CD4-positive, alpha-beta memory T cell (primary cell): ENCODE results near the gene MEF2D. TPM values are rescaled to one million over a fixed set of nuclear protein-coding genes. Genes with fewer than 3 reads are reported as not detected.

Experiments used
- CTCF ChIA-PET: fragments of 350-600 bp; sonication (Branson Sonifier 250); formaldehyde crosslinking; loops from one replicate; lab custom pipeline; 2021; ENCODE audit warnings: inconsistent platforms; ENCODE audit not compliant: partially characterized antibody; lab: Charles Lee
- POLR2A ChIA-PET: fragments of 350-600 bp; sonication (Branson Sonifier 250); formaldehyde crosslinking; loops from one replicate; lab custom pipeline; 2021; ENCODE audit not compliant: partially characterized antibody; lab: Charles Lee
- DNase-seq, 5 donors: peaks; one replicate each; pipeline versions ENCODE4 v3.0.0 to v3.0.0-alpha.2; 2020 to 2022; ENCODE audit warnings: mixed read lengths in 1 of 5
- H3K27ac ChIP-seq: one replicate; pipeline ENCODE4 v1.7.0; 2013; ENCODE audit warnings: low read depth, low read length
- H3K27me3 ChIP-seq: 2 replicates; pipeline ENCODE4 v1.7.0; 2013; ENCODE audit warnings: mild to moderate bottlenecking, low read length, moderate library complexity; ENCODE audit not compliant: insufficient read depth
- H3K36me3 ChIP-seq: 2 replicates; pipeline ENCODE4 v1.7.0; 2013; ENCODE audit warnings: mild to moderate bottlenecking, low read length, moderate library complexity; ENCODE audit not compliant: insufficient read depth
- H3K4me1 ChIP-seq: 2 replicates; pipeline ENCODE4 v1.7.0; 2013; ENCODE audit warnings: mild to moderate bottlenecking, low read length, moderate library complexity; ENCODE audit not compliant: insufficient read depth
- H3K4me3 ChIP-seq, 2 donors: one replicate each; pipeline ENCODE4 v1.7.0; 2013; ENCODE audit warnings: low read length in 2 of 2, mild to moderate bottlenecking in 1 of 2
- H3K9me3 ChIP-seq, 2 donors: one replicate each; pipeline ENCODE4 v1.7.0; 2013; ENCODE audit warnings: low read length in 2 of 2, control low read depth in 1 of 2; ENCODE audit not compliant: control insufficient read depth in 1 of 2
- H3K27ac Mint-ChIP-seq, 7 donors: one replicate each; pipeline ENCODE4 v1.8.0; 2020 to 2021; ENCODE audit warnings: mixed read lengths in 7 of 7, mild to moderate bottlenecking in 6 of 7, inconsistent platforms in 3 of 7, moderate library complexity in 3 of 7
- H3K27me3 Mint-ChIP-seq, 2 donors: one replicate each; pipeline ENCODE4 v1.8.0; 2020 to 2021; ENCODE audit warnings: mixed read lengths in 2 of 2
- H3K36me3 Mint-ChIP-seq, 2 donors: one replicate each; pipeline ENCODE4 v1.8.0; 2020 to 2021; ENCODE audit warnings: mixed read lengths in 2 of 2, inconsistent platforms in 1 of 2, mild to moderate bottlenecking in 1 of 2
- H3K4me1 Mint-ChIP-seq, 4 donors: one replicate each; pipeline ENCODE4 v1.8.0; 2020 to 2021; ENCODE audit warnings: mixed read lengths in 4 of 4, mild to moderate bottlenecking in 1 of 4
- H3K4me3 Mint-ChIP-seq, 8 donors: one replicate each; pipeline ENCODE4 v1.8.0; 2020 to 2021; ENCODE audit warnings: mixed read lengths in 8 of 8, mild to moderate bottlenecking in 7 of 8, moderate library complexity in 6 of 8, inconsistent platforms in 3 of 8
- H3K9me3 Mint-ChIP-seq, 8 donors: one replicate each; pipeline ENCODE4 v1.8.0; 2020 to 2021; ENCODE audit warnings: mixed read lengths in 8 of 8, mild to moderate bottlenecking in 5 of 8, inconsistent platforms in 3 of 8, moderate library complexity in 1 of 8
- intact Hi-C: fragments of 100-400 bp; cut with micrococcal nuclease; formaldehyde crosslinking; loops from one replicate; pipeline ENCODE4 v1.15.1; 2023
- polyA plus RNA-seq, 2 donors: library from polyadenylated mRNA; unstranded; fragments of 300-500 nt; fragmentation: Illumina TruSeq; gene quantifications; one replicate each; pipeline ENCODE4 v1.2.3, GENCODE V29; 2021
- total RNA-seq, 2 experiments: library from RNA; stranded (reverse); gene quantifications; one replicate each; pipeline ENCODE4 v1.2.3, GENCODE V29; 2021

The MEF2D gene
- total and polyA plus RNA-seq, 4 experiments from 2014 or later, result 4.2 to 69.6 (median 39.4) TPM

- CTCF ChIA-PET, result interaction anchor here (0.6 kb wide), 1 partner anchor 816 kb away, joined by 3 read pairs; no protein-coding TSS in a partner anchor
- H3K27ac ChIP-seq, result no peak overlapping the region
- no peaks in the 10 kb centered on the region for H3K27me3 ChIP-seq
- Mint-ChIP-seq H3K27me3 (no peaks in the 10 kb centered on the region), H3K27ac (peak overlapping the region in 2 of 7 donors; percentile 18 to 53), H3K9me3 (no peaks in the 10 kb centered on the region), H3K4me1 (peaks cover 0 to 3% (median 0%) of the 10 kb centered on the region in 4 donors), H3K4me3 (no peak overlapping the region), H3K36me3 (no peaks in the 10 kb centered on the region)
- POLR2A ChIA-PET, result interaction anchor here (0.7 kb wide), 1 partner anchor 44 kb away, joined by 3 read pairs; no protein-coding TSS in a partner anchor
- DNase-seq, result no peak
- H3K4me3 ChIP-seq, result no peak overlapping the region
- intact Hi-C loops, result no loop called here
- no peaks in the 10 kb centered on the region for H3K36me3 ChIP-seq
- H3K9me3 ChIP-seq, result no peaks in the 10 kb centered on the region
- no peaks in the 10 kb centered on the region for H3K4me1 ChIP-seq
Observed at GRCh38 chr1:156544592-156545102, 44.1 kb upstream of the MEF2D start.

GRCh38 chr1:156543066-156543465, 42.5 kb upstream of the MEF2D start:
- intact Hi-C loops, result no loop called here
- Mint-ChIP-seq H3K36me3 (no peaks in the 10 kb centered on the region), H3K27me3 (no peaks in the 10 kb centered on the region), H3K27ac (peak overlapping the region in 3 of 7 donors; percentile 4 to 74 (median 50)), H3K4me1 (peaks cover 0 to 3% (median 0%) of the 10 kb centered on the region in 4 donors), H3K9me3 (no peaks in the 10 kb centered on the region), H3K4me3 (no peak overlapping the region)
- POLR2A ChIA-PET, result no interaction called here
- Histone ChIP-seq H3K27me3 (no peaks in the 10 kb centered on the region), H3K4me3 (no peak overlapping the region), H3K27ac (no peak overlapping the region), H3K4me1 (no peaks in the 10 kb centered on the region), H3K36me3 (no peaks in the 10 kb centered on the region), H3K9me3 (no peaks in the 10 kb centered on the region)
- DNase-seq, result no peak
- CTCF ChIA-PET, result interaction anchor here (2.0 kb wide), 1 partner anchor 157 kb away, joined by 5 read pairs; no protein-coding TSS in a partner anchor

- no peaks in the 10 kb centered on the region for H3K36me3 ChIP-seq
- no peak for DNase-seq
Observed at GRCh38 chr1:156540955-156541354, 40.4 kb upstream of the MEF2D start.

GRCh38 chr1:156539818-156540355, 39.3 kb upstream of the MEF2D start:
- Histone ChIP-seq H3K4me1 (no peaks in the 10 kb centered on the region), H3K9me3 (no peaks in the 10 kb centered on the region), H3K27ac (no peak overlapping the region), H3K4me3 (no peak overlapping the region), H3K36me3 (no peaks in the 10 kb centered on the region), H3K27me3 (no peaks in the 10 kb centered on the region)
- CTCF ChIA-PET, result no interaction called here
- no peaks in the 10 kb centered on the region for H3K4me1 Mint-ChIP-seq
- POLR2A ChIA-PET, result no interaction called here
- intact Hi-C loops, result no loop called here
- H3K27me3 Mint-ChIP-seq, result no peaks in the 10 kb centered on the region
- peak overlapping the region in 1 of 7 donors; percentile 10 for H3K27ac Mint-ChIP-seq
- no peak overlapping the region for H3K4me3 Mint-ChIP-seq
- H3K36me3 Mint-ChIP-seq, result no peaks in the 10 kb centered on the region
- DNase-seq, result no peak
- no peaks in the 10 kb centered on the region for H3K9me3 Mint-ChIP-seq

More at GRCh38 chr1:156540955-156541354, 40.4 kb upstream of the MEF2D start:
- POLR2A ChIA-PET, result interaction anchor here (0.8 kb wide), 1 partner anchor 16 kb away, joined by 4 read pairs; no protein-coding TSS in a partner anchor
- H3K27me3 ChIP-seq, result no peaks in the 10 kb centered on the region
- Mint-ChIP-seq H3K27me3 (no peaks in the 10 kb centered on the region), H3K36me3 (no peaks in the 10 kb centered on the region), H3K27ac (no peak overlapping the region), H3K9me3 (no peaks in the 10 kb centered on the region), H3K4me3 (no peak overlapping the region), H3K4me1 (peaks cover 0 to 3% (median 0%) of the 10 kb centered on the region in 4 donors)
- CTCF ChIA-PET, result no interaction called here
- no peak overlapping the region for H3K27ac ChIP-seq
- H3K4me1 ChIP-seq, result no peaks in the 10 kb centered on the region
- no peak overlapping the region for H3K4me3 ChIP-seq
- intact Hi-C loops, result no loop called here
- no peaks in the 10 kb centered on the region for H3K9me3 ChIP-seq

- Mint-ChIP-seq H3K27me3 (no peaks in the 10 kb centered on the region), H3K27ac (peak overlapping the region in 3 of 7 donors; percentile 7 to 38 (median 11)), H3K4me3 (no peak overlapping the region), H3K36me3 (no peaks in the 10 kb centered on the region), H3K4me1 (no peaks in the 10 kb centered on the region), H3K9me3 (no peaks in the 10 kb centered on the region)
- H3K4me1 ChIP-seq, result no peaks in the 10 kb centered on the region
- POLR2A ChIA-PET, result interaction anchor here (0.6 kb wide), 1 partner anchor 163 kb away, joined by 4 read pairs; no protein-coding TSS in a partner anchor
- H3K27me3 ChIP-seq, result no peaks in the 10 kb centered on the region
- no peaks in the 10 kb centered on the region for H3K9me3 ChIP-seq
- no peak overlapping the region for H3K4me3 ChIP-seq
- no peak for DNase-seq
- CTCF ChIA-PET, result no interaction called here
- intact Hi-C loops, result no loop called here
- H3K27ac ChIP-seq, result no peak overlapping the region
- H3K36me3 ChIP-seq, result no peaks in the 10 kb centered on the region
Observed at GRCh38 chr1:156538711-156539440, 38.3 kb upstream of the MEF2D start.

- ChIA-PET POLR2A (no interaction called here), CTCF (no interaction called here)
- H3K27me3 Mint-ChIP-seq, result no peaks in the 10 kb centered on the region
- H3K36me3 Mint-ChIP-seq, result no peaks in the 10 kb centered on the region
- H3K9me3 ChIP-seq, result no peaks in the 10 kb centered on the region
- peak overlapping the region in 1 of 7 donors; percentile 64 for H3K27ac Mint-ChIP-seq
- H3K36me3 ChIP-seq, result no peaks in the 10 kb centered on the region
- H3K9me3 Mint-ChIP-seq, result no peaks in the 10 kb centered on the region
- no peaks in the 10 kb centered on the region for H3K4me1 ChIP-seq
- H3K27me3 ChIP-seq, result no peaks in the 10 kb centered on the region
- H3K4me1 Mint-ChIP-seq, result no peaks in the 10 kb centered on the region
- H3K4me3 ChIP-seq, result no peak overlapping the region
- H3K4me3 Mint-ChIP-seq, result no peak overlapping the region
- intact Hi-C loops, result no loop called here
- H3K27ac ChIP-seq, result no peak overlapping the region
- DNase-seq, result no peak
Observed at GRCh38 chr1:156537027-156537426, 36.5 kb upstream of the MEF2D start.

- H3K9me3 ChIP-seq, result no peaks in the 10 kb centered on the region
- H3K36me3 ChIP-seq, result no peaks in the 10 kb centered on the region
- ChIA-PET POLR2A (interaction anchor here (1.5 kb wide), 1 partner anchor 33 kb away, joined by 4 read pairs; the partner anchor contains the start of gene MEF2D), CTCF (no interaction called here)
- H3K27me3 ChIP-seq, result no peaks in the 10 kb centered on the region
- no peaks in the 10 kb centered on the region for H3K27me3 Mint-ChIP-seq
- H3K4me3 ChIP-seq, result no peak overlapping the region
- H3K27ac ChIP-seq, result no peak overlapping the region
- H3K27ac Mint-ChIP-seq, result no peak overlapping the region
- intact Hi-C loops, result no loop called here
- H3K9me3 Mint-ChIP-seq, result no peaks in the 10 kb centered on the region
- H3K4me3 Mint-ChIP-seq, result no peak overlapping the region
- H3K36me3 Mint-ChIP-seq, result no peaks in the 10 kb centered on the region
- DNase-seq, result no peak
- H3K4me1 Mint-ChIP-seq, result no peaks in the 10 kb centered on the region
- H3K4me1 ChIP-seq, result no peaks in the 10 kb centered on the region
Observed at GRCh38 chr1:156534424-156535060, 34.0 kb upstream of the MEF2D start.
